Dedifferentiated amniotic fluid mesenchymal stem cell (primary cell): ENCODE results near the gene PACSIN2.
"Not testable (repeated sequence)": the region's sequence is repeated elsewhere in the genome, so short reads cannot be mapped to it uniquely, and the experiment has no call there.

Experiments used
- DNase-seq: peaks from one replicate; pipeline ENCODE4 v3.0.0-alpha.2; 2016; ENCODE audit errors: extremely low spot score

The PACSIN2 gene

DNA sequence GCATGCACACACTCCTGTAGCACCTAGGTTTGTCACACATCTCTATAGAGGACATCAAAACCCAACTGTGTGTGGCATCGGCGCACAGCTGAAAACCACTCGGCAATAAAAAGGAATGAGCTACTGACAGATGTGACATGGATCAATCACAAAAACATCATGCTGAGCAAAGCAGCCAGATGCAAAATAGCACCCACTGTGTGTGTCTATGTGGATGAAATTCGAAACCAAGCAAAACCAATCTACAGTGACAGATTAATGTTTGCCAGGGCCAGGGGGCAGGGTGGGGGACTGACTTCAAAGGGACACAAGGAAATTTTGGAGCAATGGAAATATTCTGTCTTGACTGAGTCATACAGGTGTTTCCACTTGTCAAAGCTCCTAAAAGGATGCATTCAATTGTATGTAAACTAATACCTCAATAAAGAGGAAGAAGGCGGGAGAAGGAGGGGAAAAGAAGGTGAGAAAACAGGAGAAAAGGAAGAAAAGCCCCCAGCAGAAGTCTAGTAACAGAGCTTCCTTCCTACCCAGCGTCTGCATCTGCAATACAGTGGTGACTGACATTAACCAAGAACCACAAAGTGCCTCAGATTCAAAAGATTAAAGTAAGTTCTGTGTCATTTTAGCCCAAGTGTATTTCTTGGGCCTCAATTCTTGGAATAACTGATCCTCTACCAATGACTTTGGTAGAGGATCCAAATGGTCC is 49.8 kb downstream of the PACSIN2 start:
- DNase-seq, result no peak

- no peak for DNase-seq
Observed at GRCh38 chr22:42963231-42963595, 51.7 kb downstream of the PACSIN2 start.

DNA sequence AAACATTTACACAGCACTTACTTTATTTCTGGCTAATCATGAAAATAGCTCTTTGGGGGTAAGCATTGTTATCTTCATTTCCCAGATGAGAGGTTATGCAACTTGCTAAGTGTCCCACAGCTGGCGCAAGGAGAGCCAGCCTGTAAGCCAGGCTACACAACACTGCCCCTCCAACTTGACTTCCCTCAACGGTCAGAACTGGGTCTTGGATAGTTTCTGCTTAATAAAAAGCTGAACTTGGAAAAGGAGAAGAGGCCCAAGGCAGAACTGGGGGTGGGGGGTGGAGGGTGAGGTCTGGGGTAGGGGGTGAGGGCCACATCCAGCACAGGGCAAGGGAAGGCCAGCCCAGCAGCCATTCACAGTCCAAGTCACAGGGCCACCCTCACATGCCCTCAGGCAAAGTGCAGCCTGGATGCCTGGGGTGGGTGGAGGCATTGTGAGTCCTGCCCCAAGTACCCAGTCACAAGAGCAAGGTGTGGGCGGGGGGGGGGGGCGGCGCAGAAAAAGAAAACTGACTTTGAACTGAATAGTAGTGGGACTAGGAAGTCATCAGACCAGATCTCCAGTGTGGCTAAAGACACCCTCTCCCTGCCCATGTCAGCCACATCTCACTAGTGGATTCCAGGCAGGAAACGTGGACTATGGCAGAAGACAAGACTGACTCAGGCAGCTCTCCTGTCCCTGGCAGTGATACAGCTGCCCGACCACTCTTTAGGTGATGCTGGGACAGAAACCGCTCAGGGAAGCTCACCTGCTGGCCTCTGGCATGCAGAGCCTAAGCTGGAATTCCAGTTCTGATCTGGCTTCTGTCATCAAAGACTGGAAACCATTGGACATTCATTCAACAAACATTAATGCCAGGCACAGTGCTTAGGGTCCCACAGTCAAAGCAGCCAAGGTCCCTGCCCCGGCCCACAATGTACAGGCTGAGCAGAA is 52.4 kb downstream of the PACSIN2 start:
- DNase-seq, result no peak

DNA sequence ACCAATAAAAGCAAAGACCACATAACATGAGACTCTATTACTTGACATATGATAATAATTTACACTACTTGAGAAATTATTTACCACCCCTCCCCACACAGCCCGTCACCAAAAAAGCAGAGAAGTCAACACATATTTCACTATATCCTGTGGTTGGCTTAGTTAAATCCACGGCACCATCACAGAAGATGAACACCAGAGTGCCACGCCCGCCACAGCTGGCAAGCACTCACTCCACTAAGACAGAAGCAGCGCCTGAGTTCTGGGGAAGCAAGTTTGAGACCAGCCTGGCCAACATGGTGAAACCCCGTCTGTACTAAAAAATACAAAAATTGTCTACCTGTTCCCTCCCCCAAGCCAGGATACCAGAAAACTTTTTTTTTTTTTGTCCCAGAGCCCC is 53.1 kb downstream of the PACSIN2 start:
- DNase-seq, result no peak

DNA sequence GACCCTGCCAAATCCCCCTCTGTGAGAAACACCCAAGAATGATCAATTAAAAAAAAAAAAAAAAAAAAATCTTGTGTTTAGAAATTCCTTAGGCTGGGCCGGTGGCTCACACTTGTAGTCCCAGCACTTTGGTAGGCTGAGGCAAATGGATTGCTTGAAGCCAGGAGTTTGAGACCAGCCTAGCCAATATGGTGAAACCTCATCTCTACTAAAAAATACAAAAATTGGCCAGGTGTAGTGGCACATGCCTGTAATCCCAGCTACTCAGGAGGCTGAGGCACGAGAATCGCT is 53.6 kb downstream of the PACSIN2 start:
- not testable (repeated sequence) for DNase-seq

GRCh38 chr22:42960531-42961399 is 54.2 kb downstream of the PACSIN2 start:
- no peak for DNase-seq

GRCh38 chr22:42959576-42960509 is 55.1 kb downstream of the PACSIN2 start:
- DNase-seq, result no peak

DNA sequence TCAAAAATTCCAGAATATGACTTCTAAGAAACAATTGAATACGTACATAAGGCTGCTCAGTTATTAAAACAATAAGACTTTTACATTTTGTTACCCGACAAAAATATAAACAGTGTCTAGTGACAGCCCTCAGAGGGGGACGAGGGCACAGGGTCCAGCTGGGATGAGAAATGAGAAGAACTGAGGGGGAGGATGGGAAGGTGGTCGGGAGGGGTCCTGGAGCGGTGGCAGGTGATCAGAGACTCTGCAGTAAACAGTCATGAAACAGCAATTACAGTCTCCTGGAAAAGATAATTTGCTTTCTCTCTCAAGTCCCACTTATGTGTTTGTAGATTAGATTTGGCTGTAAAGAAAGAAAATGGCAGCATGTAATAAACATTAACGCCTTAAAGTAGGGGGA is 56.0 kb downstream of the PACSIN2 start:
- DNase-seq, result no peak

GRCh38 chr22:42957958-42958357 is 57.0 kb downstream of the PACSIN2 start:
- no peak for DNase-seq

DNA sequence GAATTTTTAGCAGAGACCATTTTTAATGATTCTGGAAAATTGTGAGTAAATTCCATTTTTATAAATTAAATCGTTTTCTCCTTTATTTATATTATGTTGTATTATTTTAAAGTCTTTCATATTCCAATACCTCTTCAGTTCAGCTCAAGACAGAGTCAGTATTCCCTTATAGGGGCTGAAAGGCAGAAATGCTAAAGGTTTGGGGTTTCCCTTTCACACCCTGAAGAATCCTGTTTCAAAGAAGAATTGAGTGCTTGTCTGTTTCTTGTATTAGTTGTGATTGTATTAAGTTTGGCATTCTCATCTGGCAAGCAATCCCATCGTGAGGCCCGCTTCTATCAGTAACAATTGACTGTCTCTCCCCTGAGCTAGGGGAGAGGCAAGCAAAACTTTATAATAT is 57.4 kb downstream of the PACSIN2 start:
- DNase-seq, result no peak

- no peak for DNase-seq
Observed at GRCh38 chr22:42955848-42956247, 59.1 kb downstream of the PACSIN2 start.

DNA sequence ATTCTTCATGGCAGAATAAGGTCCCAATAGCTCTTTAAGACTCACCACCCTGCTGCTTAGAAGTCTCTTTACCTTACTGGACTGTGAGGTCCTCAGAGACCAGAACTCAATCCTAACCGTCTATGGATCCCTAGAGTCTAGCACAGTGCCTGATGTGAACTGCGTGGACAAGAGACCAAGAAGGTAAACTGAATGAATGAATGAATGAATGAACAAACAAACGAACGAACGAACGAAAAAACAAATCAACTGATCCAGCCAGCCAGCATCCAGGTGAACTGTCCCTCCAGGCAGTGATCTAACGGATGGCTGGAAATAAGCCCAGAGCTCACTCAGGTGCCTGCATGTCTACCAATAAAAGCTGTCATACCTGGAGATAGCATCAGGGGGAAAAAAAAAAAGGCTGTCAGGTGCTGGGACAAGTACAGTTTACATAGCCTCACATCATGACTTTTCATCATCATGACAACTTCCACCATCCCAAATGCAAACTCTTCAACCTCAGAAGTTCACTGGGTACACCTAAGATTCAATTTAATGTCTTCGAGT is 59.8 kb downstream of the PACSIN2 start:
- DNase-seq, result no peak

DNA sequence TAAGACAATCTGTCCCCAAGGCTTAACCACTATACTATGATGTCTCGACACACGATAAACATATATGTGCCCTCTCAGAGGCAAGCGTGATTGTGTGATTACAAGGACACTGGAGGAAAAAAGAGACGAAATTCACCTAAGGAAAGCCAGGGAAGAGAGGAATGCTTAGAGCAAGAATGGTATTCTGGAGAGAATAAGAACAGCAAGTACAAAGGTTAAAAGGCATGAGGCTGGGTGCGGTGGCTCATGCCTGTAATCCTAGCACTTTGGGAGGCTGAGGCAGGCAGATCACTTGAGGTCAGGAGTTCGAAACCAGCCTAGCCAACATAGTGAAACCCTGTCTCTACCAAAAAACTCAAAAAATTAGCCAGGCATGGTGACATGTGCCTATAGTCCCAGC is 61.2 kb downstream of the PACSIN2 start:
- DNase-seq, result not testable (repeated sequence)

- DNase-seq, result no peak
Observed at GRCh38 chr22:42951093-42951710, 63.7 kb downstream of the PACSIN2 start.

DNA sequence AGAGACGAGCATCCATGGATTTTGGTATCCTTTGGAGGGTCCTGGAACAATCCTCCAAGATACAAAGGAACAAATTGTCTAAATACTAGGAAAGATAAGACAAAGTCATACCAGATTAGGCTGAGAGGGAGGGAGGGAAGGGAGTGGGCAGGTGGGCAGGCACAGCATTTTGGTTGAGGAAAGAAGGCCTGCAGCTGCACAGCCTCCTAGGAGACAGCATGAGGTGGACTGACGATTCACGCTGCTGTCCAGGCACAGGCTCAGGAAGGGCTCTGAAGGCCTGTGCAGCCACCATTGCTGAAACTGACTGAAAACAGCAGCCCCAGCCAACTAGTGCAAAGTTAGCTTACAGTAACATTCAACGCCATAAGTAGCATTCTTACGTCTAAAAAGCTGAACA is 64.7 kb downstream of the PACSIN2 start:
- DNase-seq, result no peak

GRCh38 chr22:42949159-42949558 is 65.8 kb downstream of the PACSIN2 start:
- no peak for DNase-seq

DNA sequence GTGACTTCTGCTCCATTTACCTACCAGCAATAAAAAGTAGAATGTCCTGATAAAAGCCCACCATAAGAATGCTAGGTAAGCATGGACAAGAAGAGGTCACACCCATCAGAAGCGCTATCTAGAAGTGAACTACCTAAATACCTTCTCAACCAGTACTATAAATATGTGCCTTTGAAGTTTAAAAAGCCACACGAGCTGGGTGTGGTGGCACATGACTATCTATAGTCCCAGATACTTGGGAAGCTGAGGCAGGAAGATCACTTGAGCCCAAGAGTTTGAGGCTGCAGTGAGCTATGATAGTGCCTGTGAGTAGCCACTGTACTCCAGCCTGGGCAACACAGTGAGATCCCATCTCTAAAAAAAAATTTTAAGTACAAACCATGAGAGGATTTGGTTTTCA is 66.7 kb downstream of the PACSIN2 start:
- no peak for DNase-seq

DNA sequence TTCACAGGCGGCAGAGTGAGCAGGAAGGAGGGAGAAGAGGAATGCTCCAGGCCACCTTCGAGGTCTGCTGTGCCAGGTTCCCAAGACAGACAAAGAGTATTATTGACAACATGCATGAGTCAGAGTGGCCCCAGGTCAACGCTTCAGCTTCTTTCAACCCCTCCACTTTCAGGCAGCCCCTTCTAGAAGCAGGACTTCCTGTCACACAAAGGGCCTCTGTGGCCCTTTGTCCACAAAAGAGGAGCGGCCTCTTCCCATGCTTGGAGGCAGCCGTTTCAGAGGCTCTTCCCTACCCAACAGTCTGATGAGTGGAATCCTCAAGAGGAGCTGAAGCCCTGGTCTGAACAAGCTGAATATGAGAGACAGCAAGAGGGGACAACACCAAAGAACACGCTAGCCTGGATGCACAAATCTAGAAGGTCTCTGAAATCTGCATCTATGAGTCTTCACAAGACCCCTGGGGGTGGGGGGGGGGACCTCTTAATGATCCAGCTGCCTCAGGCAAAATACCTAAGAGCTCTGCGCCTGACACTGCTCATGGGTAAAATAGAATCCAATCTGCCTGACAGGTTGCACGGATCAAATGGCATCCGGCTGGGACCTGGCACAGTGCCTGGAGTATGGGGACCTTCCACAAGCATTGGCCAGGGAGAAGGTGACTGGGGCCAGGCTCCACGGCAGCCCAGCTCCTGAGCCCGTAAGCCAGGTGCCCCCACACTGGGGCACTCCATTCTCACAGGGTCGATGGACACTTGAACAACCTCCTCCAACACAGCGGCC is 67.5 kb downstream of the PACSIN2 start:
- no peak for DNase-seq

- DNase-seq, result no peak
Observed at GRCh38 chr22:42946546-42947198, 68.3 kb downstream of the PACSIN2 start.
